Activated CD8-positive, alpha-beta memory T cell treated with anti-CD3 and anti-CD28 coated beads, Interleukin-2, amount 50 U/mL, for 24 hours (primary cell): ENCODE data around the gene MED22.
"Not testable (repeated sequence)": the region's sequence is repeated elsewhere in the genome, so short reads cannot be mapped to it uniquely, and the experiment has no call there.

Source experiments
- DNase-seq: peaks from one replicate; pipeline ENCODE4 v3.0.0-alpha.2; 2020; ENCODE audit errors: extremely low read depth

The MED22 gene

GRCh38 chr9:133306242-133307204, 41.4 kb downstream of the MED22 start:
- no peak for DNase-seq

GRCh38 chr9:133305731-133306130, 42.2 kb downstream of the MED22 start:
- DNase-seq, result no peak

- DNase-seq, result no peak
These were observed 43.2 kb downstream of the MED22 start for GRCh38 chr9:133304477-133305377.

- DNase-seq, result no peak
These were observed 43.8 kb downstream of the MED22 start for GRCh38 chr9:133304158-133304470.

- no peak for DNase-seq
These were observed 44.4 kb downstream of the MED22 start for GRCh38 chr9:133303266-133304157.

GRCh38 chr9:133301253-133302230, 46.4 kb downstream of the MED22 start:
- DNase-seq, result no peak

- not testable (repeated sequence) for DNase-seq
These were observed 47.9 kb downstream of the MED22 start for GRCh38 chr9:133299996-133300395.

GRCh38 chr9:133294257-133294656, 53.7 kb downstream of the MED22 start:
- DNase-seq, result no peak

- DNase-seq, result no peak
These were observed 57.1 kb downstream of the MED22 start for GRCh38 chr9:133290751-133291302.
